ENCODE data around the gene SMAD7.

The SMAD7 gene

DNA sequence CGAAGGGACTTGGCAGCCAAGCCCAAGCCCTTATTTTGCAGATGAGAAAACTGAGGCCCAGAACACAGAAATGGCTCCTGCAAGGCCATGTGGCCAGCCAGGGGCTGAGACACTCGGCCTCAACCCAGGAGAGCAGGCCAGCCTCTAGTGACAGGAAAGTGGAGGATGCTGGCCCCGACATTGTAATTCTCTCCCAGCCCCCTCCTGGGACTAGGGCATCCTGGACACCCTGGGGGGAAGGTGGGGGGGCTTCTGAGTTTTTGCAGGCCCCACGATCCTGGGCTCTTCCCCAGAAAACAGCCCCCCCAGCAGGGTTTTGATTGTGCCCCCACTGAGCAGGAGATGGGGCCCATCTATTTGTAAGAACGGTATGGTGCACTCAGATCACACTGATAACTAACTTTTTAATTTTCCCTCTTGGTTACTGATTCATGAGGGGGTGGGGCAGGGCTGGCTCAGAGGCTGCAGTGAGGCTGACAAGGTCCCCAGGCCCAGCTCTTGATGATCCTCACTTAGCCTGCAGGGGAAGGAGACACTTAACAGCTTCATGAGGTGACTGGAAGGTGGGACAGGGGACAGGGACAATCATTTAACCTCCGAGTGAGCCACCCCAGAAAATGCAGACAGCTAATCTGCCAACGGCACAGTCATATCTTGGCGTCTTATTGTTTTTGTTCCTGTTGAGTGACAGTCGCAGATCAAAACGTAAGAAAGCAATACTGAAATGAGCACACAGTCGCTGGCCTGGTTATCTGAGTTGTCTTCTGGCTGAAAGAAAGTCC lies 18.9 kb downstream of the SMAD7 start:
- DNase-seq (ENCODE audit: low read depth in 4 of 4, low spot score in 1 of 4): peak in 1 of 4 experiments; percentile 46

DNA sequence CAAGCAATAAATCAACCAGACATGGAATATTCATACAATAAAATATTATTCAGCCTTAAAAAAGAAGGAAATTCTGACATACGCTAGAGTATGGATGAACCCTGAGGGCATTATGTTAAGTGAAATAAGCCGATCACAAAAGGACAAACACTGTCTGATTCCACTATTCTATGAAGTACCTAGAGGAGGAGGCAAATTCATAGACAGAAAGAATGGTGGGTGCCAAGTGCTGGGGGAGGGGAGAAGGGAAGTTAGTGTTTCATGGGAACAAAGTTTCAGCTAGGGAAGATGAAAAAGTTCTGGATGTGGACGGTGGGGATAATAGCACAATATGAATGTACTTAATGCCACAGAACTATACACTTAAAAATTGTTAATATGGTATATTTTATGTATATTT lies 19.8 kb downstream of the SMAD7 start:
- no peak for DNase-seq (ENCODE audit: low read depth in 4 of 4, low spot score in 1 of 4)

DNA sequence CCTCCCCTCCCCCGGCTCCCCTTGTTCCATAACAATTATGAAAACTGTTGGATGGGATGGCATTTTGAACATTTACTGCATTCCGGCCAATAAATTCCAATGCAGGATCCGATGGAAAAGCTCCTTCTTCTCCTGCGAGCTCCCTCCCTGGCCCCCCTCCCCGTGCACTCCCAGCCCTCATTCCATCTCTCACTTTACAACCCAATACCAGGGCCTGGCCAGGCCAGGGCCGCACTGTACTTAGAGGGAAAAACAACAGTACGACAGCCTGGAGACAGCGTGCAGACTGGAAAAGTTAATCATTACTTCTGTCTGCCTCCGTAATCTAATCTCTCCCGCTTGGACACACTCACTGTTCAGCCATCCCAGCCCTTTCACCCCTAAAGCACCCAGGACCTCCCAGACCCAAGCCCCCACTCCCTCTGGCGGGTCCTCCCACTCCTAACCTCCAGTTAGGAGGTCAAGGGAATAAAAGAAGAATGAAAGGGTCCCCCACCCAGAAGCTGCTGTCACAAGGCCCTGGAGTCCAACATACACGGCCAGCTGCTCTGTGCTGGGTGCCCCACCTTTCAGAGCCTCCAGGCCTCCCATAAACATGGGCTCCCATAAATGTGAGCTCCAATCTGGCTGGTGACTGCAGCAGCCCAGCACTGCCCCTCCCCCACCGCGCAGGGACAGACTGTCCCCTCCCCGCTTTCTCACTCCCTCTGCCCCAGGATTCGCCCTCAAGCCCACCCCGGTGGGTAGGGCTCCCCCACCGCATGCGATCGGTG lies 20.6 kb downstream of the SMAD7 start:
- DNase-seq (ENCODE audit: low read depth in 4 of 4, low spot score in 1 of 4): no peak

DNA sequence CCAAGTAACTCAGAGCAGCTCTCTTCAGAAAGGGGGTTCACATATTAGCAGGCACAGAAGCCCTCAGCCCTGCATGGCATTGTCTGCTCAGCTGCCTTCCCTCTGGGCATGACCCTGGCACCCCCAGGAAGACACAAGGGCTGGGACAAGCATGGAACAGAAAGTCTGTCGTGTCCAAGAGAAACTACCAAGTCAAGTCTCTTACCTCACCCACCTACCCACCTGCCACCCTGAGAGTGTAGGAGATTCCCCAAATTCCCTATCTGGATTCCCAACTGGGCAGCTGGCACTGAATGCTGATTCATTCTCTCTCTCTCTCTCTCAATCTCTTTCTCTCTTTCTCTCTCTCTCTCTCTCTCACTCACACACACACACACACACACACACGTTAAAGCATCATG lies 21.6 kb downstream of the SMAD7 start:
- DNase-seq (ENCODE audit: low read depth in 4 of 4, low spot score in 1 of 4): no peak

DNA sequence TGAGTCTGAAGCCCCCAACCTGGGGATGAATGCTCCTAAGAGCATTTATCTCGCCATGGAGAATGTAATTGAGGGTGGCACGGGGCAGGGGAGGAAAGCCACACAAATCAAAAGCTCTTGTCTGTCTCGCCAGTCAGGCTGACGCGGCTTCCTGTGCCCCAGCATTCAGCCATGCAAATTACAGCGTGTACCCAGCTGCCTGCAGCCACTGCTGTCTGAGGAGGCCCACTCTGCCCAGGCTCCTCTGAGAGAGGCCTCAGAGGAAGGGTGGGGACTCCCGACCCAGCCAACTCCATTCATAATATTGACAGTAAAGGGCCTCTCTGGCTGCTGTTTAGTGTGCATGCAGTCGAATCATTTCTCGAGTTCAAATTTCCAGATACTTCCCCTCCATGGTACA lies 22.0 kb downstream of the SMAD7 start:
- peak in 3 of 4 experiments; percentile 36 to 54 (median 54) for DNase-seq (ENCODE audit: low read depth in 4 of 4, low spot score in 1 of 4)

DNA sequence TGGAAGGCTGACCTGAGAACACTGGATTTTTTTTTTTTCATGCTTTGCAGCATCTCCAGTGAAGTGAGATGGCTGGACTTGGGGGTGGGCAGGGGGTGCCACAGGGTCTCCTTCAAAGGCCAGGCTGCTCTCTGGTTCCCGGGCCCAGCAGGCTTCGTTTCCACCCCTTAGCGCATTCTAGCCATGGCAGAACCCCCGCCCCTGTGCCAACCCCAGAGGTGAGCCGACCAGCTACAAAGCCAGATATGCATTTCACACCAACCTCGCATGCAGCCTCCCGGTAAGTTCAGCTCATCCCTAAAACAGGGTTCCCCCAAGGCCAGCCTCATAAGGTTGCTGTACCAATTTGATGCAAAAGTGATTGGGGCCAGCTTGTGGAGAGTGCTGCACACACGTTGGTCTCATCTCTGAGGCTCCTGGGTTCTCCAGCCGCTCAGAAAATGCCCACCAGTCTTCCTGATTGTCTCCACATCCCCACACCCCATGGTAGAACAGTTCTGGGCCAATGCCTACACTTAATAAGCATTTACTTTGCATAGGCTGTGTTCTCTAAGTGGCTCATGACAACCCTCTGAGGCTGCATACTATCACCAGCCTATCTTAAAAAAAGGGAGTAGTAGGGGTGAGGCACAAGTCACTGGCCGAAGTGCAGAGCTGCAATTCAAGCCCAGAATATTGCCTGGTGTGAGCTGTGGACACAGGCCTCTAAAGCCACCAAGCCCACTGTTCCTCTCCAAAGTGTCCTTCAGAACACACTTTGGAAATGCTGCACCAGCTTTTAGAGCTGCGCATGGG lies 23.3 kb downstream of the SMAD7 start:
- no peak for DNase-seq (ENCODE audit: low read depth in 4 of 4, low spot score in 1 of 4)

DNA sequence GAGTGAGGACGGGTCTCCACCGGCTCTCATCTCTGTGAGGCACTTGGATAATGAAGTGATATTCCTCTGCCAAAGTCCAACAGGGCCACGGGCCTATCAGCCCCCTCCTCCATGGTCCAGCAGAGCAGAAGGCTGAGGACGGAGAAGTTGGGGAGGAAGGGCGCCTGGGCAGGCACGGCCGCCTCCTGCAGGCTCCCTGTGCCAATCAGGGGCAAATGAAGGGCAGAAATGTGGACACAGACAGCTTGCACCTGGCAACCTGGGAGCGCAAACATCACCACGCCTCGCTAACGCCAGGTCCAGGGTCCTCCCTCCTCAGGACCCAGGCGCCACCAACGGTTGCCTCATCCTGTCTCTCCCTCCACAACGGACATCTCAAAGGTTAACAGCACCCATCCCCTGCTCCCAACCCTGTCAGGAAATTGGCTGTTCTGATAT lies 24.3 kb downstream of the SMAD7 start:
- DNase-seq (ENCODE audit: low read depth in 4 of 4, low spot score in 1 of 4): no peak

DNA sequence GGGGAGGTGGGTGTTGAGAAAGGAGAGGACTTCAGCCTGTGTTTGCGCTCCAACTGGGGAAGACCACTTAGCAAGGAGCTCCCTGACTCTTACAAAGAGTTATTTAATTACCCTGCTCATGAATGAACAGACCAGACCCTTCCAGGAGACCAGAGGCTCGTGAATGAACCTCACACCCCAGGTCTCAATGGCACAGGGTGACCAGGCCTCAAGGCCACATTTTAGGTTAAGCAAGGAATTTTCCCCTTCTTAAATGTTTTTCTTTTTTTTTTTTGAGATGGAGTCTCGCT lies 25.3 kb downstream of the SMAD7 start:
- no peak for DNase-seq (ENCODE audit: low read depth in 4 of 4, low spot score in 1 of 4)

DNA sequence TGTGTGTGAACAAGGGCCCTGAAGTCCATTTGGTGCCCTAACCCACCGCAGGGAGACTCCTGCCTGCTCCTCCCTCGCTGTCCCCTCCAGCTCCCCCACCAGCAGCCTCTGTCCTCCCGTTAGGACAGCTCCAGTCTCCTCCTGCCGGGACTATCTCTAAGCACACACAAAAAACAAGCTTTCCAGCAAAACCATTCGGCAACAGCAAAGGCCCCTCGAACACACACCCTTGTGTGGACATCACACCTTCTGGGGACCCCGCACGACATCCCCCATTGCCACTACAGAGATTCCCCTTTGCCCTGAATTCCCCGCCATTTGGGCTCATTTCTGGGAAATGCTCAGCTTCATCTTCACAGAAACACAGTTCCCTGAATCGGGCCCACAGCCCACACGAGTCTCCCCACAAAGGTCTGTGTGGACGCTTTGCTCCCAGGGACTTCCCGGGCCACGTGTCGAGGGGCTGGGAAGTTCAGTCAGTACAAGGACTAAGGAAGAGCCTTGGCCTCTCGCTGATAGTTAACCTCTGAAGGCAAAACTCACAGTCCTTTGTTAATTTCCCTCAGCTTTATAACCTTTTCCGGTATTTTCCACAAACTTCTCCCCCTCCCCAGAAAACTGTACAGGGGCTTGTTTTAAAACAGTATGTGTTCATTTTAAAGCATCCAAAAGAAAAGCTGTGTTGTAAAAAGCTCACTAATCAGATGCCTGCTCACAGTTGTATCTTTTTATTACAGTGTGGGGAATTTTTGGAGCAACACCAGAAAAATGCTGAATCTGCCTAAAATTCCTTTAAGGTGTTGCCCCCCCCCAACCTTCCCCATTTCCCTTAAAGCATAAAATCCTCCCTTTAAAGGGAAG lies 25.9 kb downstream of the SMAD7 start:
- DNase-seq (ENCODE audit: low read depth in 4 of 4, low spot score in 1 of 4): no peak

DNA sequence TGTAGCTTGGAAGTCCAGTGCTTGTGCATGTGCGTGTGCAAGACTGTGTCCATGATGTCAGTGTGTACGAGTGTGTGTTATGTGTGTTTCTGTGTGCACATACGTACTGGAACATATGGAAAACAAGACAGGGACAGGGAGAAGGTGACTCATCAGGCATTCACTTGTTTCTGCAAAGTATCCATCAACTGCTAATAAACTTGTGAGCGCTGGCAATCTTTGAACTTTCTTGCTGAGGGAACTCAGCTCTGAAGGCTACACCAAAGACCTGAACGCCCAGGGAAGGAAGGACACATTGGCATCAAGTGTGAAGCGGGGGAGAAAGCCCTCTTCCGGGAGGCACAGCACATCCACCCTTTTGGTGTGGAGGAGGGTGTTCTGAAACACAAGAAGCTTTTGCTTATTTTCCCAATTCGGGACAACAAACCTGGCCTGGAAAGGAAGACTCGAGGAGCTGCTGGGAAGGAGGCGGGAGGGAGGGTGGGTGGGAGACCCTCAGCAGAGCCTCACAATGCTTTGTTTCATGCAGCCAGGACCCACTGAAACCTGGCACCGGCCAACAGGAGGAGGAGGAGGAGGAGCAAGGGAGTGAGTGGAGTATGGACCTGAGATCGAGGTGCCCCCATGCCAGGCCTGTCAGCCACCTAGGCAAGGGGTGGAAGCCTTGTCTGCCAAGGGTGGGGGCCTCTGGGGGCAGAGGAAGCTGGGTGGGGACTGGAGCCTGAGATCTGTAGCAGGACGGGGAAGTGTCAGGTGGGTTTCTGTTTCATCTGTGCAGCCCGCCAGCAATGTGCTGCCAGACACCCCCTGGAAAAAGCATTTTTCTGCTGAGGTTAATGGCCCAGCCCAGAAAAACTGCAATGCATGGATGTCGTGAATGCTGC lies 26.8 kb downstream of the SMAD7 start:
- DNase-seq (ENCODE audit: low read depth in 4 of 4, low spot score in 1 of 4): no peak

DNA sequence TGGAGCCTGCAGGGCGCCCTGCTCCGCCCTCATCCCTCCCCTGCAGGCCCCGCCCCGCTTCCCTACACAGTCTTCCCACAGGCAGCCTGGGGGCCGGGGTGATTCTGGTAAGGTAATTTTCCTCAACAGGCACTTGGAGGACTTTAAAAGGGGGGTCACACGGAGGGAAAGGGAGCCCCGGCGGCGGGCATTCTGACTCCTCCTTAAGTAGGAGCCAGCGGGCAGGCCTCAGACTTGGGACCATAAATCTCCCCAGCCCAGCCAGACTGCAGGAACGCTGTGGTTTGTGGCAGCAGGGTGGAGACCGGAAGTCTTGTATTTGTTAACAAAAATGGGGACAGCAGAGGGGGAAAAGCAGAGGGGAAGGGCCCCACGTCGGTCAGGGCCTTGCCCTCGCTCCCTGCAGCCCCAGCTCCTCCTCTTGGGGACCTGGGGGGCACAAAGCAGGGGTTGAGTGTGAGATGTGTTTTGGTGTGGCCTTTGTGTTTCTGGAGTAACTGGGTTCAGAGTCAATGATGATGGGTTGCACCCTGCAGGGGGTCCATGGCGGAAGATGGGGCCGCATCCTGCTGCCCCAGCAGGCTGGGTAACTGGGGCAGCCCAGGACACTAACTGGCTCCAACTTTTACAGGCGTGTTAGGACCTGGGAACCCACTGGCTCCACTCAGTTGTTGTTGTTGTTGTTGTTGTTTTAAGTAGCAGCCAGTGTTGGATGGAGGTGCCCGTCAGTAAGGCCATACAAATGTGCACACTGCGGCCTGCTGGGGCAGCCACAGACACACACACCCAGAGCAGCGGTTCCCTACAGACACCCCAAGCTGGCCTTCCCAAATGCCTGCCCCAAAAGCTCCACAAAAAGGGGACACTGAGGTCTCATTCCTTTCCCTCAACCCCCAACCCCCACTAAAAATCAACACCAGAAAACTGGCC lies 27.7 kb downstream of the SMAD7 start:
- DNase-seq (ENCODE audit: low read depth in 4 of 4, low spot score in 1 of 4): no peak

DNA sequence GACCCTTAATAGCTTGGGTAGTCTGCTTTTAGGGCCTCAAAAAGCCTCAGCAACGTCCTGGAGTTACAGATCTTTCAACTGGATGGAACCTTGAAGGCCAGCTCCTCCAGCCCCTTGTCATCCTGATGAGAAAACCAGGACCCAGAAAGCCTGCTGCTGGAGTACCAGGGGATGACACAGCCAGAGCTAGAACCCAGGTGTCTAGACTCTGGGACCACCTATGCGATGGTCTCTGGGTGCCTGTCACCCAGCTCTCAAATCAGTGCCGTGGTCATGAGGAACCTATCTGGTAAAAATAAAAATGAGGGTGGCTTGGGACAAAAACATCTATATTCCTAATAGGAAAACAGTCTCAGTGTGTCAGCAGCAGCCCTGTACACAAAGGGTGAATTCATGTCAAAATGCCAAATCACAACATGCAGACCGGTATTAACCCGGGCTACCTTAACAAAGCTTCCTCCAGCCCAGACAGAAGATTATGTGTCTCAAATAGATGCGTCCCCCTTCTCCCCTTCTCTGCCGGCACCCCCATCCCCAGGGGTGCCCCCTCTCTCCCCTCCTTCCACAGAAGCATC lies 28.5 kb downstream of the SMAD7 start:
- DNase-seq (ENCODE audit: low read depth in 4 of 4, low spot score in 1 of 4): no peak

DNA sequence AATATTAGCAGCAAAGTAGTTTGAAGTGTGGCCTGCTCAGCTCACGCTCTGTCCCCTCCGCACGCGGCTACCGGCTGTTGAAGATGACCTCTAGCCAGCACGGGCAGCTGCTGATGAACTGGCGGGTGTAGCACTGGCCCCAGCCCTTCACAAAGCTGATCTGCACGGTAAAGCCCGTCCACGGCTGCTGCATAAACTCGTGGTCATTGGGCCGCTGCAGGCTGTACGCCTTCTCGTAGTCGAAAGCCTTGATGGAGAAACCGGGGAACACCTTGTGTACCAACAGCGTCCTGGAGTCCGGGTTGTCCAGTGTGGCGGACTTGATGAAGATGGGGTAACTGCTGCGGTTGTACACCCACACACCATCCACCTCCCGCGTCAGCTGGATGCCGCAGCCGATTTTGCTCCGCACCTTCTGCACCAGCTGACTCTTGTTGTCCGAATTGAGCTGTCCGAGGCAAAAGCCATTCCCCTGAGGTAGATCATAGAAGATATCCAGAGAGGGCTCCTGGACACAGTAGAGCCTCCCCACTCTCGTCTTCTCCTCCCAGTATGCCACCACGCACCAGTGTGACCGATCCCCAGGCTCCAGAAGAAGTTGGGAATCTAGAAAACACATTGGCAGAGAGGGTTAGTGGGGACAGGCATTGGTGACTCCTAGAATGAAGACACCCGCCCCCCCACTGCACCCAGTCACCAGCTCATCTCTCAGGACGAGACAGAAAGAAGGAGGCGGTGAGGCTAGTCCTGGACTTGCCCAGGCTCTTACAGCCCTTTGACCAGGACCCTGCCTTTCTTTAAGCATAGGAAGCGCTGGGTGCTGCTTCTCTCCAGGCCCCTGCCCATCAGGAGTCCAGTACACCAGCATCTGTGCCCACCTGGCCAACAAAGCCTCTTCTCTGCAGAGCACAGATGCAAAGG lies 29.2 kb downstream of the SMAD7 start:
- DNase-seq (ENCODE audit: low read depth in 4 of 4, low spot score in 1 of 4): no peak

DNA sequence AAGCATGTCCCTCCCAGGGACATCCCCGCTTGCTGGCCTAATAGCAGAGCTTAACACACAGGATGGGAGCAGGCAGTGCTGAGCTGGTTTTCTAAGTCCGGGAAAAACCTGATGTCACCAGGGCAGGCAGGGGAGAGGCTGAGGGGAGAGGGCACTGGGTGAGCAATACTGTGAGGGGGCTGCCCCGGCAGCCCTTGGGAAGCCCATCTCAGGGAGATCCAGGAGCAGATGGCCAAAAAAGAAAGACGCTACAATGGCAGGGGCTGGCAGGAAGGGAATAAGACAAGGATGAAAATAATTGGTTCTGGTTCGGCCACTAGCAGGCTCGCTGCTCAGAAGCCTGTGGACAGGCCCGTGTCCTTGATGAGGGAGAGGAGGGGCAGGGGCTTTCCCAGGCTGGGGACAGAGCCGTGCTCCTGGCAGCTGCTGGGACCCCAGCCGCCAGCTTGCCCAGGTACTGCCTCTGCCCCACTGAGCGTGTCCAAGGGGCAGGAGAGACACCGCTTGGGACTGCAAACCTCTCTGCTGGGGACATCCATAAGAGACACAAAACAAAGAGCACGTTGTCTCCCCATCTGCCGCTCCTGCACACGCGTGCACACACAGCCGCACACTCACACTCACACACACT lies 30.2 kb downstream of the SMAD7 start:
- no peak for DNase-seq (ENCODE audit: low read depth in 4 of 4, low spot score in 1 of 4)

DNA sequence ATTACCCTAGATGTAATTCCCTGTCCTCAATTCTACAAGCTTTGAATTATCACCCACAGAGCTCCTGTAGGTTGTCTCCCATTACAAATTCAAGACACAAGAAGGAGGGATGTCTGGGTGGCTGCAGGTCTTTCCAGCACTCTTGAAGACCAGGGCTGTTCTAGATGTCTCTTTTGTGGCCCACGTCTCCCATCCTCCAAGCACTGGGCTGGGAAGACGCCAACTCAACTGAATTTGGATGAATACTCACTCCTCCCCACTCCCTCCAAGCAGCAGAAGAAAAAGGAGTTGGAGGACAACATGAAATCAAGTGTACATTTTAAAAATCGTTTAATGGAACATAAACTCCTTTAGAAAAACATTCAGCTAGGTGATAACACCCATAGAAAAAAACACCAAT lies 31.2 kb downstream of the SMAD7 start:
- DNase-seq (ENCODE audit: low read depth in 4 of 4, low spot score in 1 of 4): no peak

DNA sequence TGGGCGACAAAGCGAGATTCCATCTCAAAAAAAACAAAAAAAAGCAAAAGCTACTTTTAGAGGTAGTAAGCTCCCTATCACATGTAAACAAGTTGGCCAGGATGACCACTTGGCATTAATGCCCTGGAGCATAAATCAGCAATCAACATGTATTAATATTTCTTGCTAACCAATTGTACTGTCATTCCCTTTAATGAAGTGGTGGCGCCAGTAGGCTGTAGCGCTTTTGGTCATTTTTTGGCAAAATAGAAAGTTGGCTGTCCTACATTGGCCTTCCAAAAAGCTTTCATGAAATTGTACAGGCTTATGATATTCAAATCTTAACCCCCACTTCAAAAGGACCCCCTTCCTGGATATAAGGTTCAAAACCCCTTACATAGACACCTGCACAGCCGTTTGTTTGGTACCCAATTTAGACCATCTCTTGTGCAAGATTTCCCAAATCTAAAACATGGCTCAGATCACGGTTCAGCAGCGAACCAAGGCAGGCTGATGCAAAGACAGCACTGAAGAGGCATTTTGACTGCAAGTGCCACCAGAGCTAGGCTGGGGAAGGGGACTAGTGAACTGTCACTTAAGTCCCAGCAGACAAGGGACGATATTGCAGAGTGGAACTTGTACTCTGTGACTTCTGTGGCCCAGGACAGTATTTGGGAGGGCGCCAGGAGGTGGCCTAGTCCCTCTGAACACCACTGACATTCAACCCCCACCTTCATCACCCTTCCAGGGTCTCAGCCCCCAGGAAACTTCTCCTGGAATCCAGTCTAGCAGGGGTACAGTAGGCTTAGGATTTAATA lies 31.9 kb downstream of the SMAD7 start:
- no peak for DNase-seq (ENCODE audit: low read depth in 4 of 4, low spot score in 1 of 4)

All from stimulated activated CD4-positive, alpha-beta T cell treated with anti-CD3 and anti-CD28 coated beads, Interleukin-1b, Interleukin-23, amount 100 ng/mL, for 24 hours (primary cell).